Lower leg skin (tissue), 4 donors: ENCODE data around the gene PCSK6. TPM values are rescaled to one million over a fixed set of nuclear protein-coding genes. Genes with fewer than 3 reads are reported as not detected.

Experiments
- DNase-seq, 2 donors: peaks; one replicate each; pipeline ENCODE4 v3.0.0-alpha.2; 2019; ENCODE audit warnings: low spot score in 2 of 2
- H3K4me3 ChIP-seq: fragments of 200-600 bp; sonication (generic); 2 replicates; pipeline ENCODE4 v1.5.1; 2017; ENCODE audit warnings: mild to moderate bottlenecking, low read depth; ENCODE audit not compliant: poor library complexity, severe bottlenecking
- POLR2A ChIP-seq, 2 donors: fragments of 450-650 bp; IDR thresholded peaks; one replicate each; pipeline ENCODE4 v1.6.1; 2016 to 2017; ENCODE audit warnings: antibody characterized with exemption in 2 of 2, mild to moderate bottlenecking in 1 of 2, moderate library complexity in 1 of 2
- WGBS, 2 donors: methylation state at CpG; one replicate each; pipeline ENCODE4 v1.1.5; 2018; 5-methylcytosine and 5-hydroxymethylcytosine counted together
- intact Hi-C: fragments of 100-400 bp; cut with DNase I; formaldehyde crosslinking; loops from one replicate; pipeline ENCODE4 v1.15.0; 2023; ENCODE audit warnings: low total_unique reads
- total RNA-seq, 4 donors: library from RNA; depleted of rRNA; stranded (reverse); fragments of >200 nt; gene quantifications; one replicate each; pipeline ENCODE4 v1.1.0, GENCODE V29; 2016
- TF ChIP-seq, protein P1 (sequence below), 3 donors: fragments of 450-650 bp; IDR thresholded peaks; one replicate each; pipeline ENCODE4 v1.5.1; 2016; ENCODE audit warnings: antibody characterized with exemption in 3 of 3, mild to moderate bottlenecking in 3 of 3, moderate library complexity in 2 of 3

The PCSK6 gene
- total RNA-seq, 4 donors from 2014 or later = 20.1 to 45.4 (median 30.4) TPM

DNA sequence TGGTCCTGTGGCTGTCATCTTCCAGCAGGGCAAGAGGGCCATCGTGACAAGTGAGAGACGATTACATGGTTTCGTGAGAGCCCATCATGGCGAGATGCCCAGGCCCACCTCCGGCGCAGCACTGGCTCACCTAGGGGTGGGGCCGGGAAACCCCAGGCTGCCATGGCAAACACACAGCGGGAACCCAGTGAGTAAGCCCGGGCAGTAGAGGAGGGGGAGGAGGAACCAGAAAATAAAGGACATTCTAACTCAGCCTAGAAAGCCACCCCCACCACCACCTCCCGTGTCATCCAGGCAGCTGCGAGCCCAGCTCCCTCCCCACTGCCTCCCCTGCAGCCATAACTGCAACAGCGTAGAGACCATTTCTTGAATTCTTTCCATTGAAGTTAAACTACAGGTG is 52.3 kb downstream of the PCSK6 start:
- DNase-seq = peak in 1 of 2 donors; percentile 78
- no peak overlapping the region for H3K4me3 ChIP-seq
- TF ChIP-seq POLR2A (IDR thresholded peaks at IDR 0.05) = no peak
- TF ChIP-seq, protein P1, sequence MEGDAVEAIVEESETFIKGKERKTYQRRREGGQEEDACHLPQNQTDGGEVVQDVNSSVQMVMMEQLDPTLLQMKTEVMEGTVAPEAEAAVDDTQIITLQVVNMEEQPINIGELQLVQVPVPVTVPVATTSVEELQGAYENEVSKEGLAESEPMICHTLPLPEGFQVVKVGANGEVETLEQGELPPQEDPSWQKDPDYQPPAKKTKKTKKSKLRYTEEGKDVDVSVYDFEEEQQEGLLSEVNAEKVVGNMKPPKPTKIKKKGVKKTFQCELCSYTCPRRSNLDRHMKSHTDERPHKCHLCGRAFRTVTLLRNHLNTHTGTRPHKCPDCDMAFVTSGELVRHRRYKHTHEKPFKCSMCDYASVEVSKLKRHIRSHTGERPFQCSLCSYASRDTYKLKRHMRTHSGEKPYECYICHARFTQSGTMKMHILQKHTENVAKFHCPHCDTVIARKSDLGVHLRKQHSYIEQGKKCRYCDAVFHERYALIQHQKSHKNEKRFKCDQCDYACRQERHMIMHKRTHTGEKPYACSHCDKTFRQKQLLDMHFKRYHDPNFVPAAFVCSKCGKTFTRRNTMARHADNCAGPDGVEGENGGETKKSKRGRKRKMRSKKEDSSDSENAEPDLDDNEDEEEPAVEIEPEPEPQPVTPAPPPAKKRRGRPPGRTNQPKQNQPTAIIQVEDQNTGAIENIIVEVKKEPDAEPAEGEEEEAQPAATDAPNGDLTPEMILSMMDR (IDR thresholded peaks at IDR 0.05) = no peak
- intact Hi-C loops = no loop called here
- 70 to 86% methylated on average over 12 of the region's 12 CpGs for WGBS, 2 donors

DNA sequence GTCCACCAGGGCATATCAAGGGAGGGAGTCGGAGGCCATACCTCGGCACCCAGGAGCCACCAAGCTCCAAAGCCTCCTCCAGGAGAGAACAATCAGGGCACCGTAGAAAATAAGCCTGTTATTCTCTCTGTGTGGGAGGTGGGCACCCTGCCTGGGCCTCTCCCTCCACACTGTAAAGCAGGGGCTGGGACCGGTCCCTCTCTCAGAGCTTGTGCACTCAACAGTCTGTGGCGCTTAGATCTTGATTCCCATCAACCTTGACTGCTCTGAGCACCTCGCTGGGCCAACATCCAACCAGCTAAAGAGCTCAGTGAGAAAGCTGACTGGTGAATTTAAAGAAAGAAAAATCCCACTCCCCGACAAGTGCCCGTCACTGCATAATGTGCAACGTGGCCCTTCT is 53.0 kb downstream of the PCSK6 start:
- H3K4me3 ChIP-seq = no peak overlapping the region
- intact Hi-C loops = no loop called here
- peak in 1 of 2 donors; percentile 58 for DNase-seq
- TF ChIP-seq POLR2A (IDR thresholded peaks at IDR 0.05) = no peak
- TF ChIP-seq, protein P1 (IDR thresholded peaks at IDR 0.05) = no peak
- WGBS, 2 donors = 91 to 93% methylated on average over 9 of the region's 9 CpGs

DNA sequence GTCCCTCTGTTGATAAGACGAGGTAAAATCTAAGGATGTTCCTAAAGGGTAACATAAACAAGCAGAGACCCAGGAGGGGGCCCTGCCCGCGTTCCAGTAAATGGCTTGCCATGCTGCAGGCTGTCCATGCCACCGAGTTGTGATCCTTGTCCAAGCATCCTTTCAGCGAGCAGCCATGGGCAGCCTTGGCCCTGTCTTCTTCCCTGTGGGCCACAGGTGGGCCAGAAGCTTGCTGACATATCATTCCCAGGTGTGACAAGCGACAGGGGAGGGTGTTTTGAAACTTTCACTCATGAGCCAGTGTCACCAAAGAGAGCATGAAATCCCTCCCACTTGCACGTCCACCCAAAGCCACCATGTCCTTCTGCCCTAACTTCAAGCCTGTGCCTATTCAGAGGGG is 53.7 kb downstream of the PCSK6 start:
- H3K4me3 ChIP-seq = no peak overlapping the region
- WGBS, 2 donors = 78 to 95% methylated on average over 7 of the region's 7 CpGs

DNA sequence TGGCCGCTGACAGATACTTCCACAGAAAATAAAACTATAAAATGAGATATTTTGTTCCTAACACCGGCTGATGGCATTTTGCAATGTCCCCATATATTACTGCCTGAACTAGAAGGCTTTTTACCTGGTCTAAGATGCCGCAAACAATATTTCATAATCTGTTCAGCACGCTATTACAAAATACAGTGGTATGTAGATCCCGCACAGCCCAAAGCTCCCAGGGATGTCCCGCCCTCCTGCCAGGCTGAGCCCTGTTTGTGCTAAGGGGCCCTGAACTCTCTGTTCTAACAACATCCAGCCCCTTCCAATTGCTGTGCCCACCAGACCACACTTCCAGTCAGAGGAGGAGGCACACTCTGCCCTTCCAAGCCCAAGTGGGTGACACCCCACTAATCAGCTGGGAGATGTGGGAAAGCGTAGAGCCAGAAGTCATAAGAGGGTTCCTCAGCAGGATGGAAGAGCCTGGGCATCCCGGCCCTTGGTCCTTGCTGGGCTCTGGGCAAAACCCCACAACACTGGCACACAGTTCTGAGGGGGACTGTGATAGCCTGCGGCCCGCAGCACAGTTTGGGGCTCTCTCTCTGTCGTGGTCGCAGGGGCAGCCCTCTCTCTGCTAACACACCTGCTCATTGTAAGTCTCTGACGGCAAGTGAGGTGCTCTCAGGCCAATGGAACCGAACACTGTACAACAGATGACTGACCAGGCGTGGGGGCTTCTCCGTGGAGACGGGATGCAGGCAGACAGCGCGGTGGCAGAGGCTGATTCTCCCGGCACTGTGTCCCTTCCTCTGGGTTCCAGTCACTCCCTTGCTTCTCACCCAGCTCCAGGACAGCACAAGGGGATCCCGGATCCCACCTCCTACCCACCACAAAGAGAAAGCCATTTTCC is 55.2 kb downstream of the PCSK6 start:
- intact Hi-C loops = no loop called here
- no peak overlapping the region for H3K4me3 ChIP-seq
- TF ChIP-seq POLR2A (IDR thresholded peaks at IDR 0.05) = no peak
- TF ChIP-seq, protein P1 (IDR thresholded peaks at IDR 0.05) = no peak
- DNase-seq = peak in 1 of 2 donors; percentile 66
- 81 to 94% methylated on average over 21 of the region's 21 CpGs for WGBS, 2 donors

More for the DNA sequence above, 53.7 kb downstream of the PCSK6 start:
- TF ChIP-seq POLR2A (IDR thresholded peaks at IDR 0.05) = no peak
- TF ChIP-seq, protein P1 (IDR thresholded peaks at IDR 0.05) = no peak
- intact Hi-C loops = no loop called here
- peak in 1 of 2 donors; percentile 56 for DNase-seq

DNA sequence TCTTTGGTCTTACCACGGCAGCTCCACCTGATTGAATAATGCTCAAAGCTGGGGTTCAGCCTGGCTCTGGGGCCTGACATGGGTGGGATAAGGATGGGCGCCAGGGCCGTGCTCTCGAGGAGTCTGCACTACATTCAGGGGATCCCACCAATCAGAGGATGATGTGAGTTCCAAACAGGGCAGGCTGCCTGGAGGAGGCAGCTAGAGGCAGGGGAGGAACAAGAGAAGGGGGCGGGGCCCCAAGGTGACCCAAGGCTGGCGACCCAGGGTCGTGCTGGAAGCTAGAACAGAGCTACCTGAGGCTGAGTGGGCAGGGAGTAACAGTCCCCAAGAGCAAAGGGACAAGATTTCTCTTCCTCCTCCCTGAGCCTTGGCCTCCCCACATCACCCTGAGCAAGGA is 56.1 kb downstream of the PCSK6 start:
- WGBS, 2 donors = 84 to 92% methylated on average over 7 of the region's 7 CpGs
- intact Hi-C loops = no loop called here
- no peak overlapping the region for H3K4me3 ChIP-seq
- TF ChIP-seq POLR2A (IDR thresholded peaks at IDR 0.05) = no peak
- TF ChIP-seq, protein P1 (IDR thresholded peaks at IDR 0.05) = no peak
- DNase-seq = peak in 1 of 2 donors; percentile 60
